Activated CD4-positive, alpha-beta T cell treated with anti-CD3 and anti-CD28 coated beads for 36 hours (primary cell): ENCODE results near the gene DDR1. TPM values are rescaled to one million over a fixed set of nuclear protein-coding genes. Genes with fewer than 3 reads are reported as not detected.

Experiments used
- ATAC-seq: fragments of 200-7000 bp; cut with Tn5 transposase; one replicate; pipeline ENCODE4 v1.10.0; 2021; ENCODE audit warnings: mild to moderate bottlenecking, moderate library complexity
- CTCF ChIA-PET: fragments of 350-600 bp; sonication (Branson Sonifier 250); formaldehyde crosslinking; loops from one replicate; lab custom pipeline; 2021; ENCODE audit warnings: antibody characterized with exemption; lab: Charles Lee
- POLR2A ChIA-PET: fragments of 350-600 bp; sonication (Branson Sonifier 250); formaldehyde crosslinking; loops from one replicate; lab custom pipeline; 2021; ENCODE audit warnings: antibody characterized with exemption, inconsistent platforms; lab: Charles Lee
- DNase-seq: peaks from one replicate; pipeline ENCODE4 v3.0.0-alpha.2; 2020
- H3K27ac Mint-ChIP-seq: one replicate; pipeline ENCODE4 v1.8.0; 2021; ENCODE audit warnings: mixed read lengths
- H3K27me3 Mint-ChIP-seq: one replicate; pipeline ENCODE4 v1.8.0; 2021; ENCODE audit warnings: mixed read lengths
- H3K36me3 Mint-ChIP-seq: one replicate; pipeline ENCODE4 v1.8.0; 2021; ENCODE audit warnings: low read depth, mixed read lengths
- H3K4me1 Mint-ChIP-seq: one replicate; pipeline ENCODE4 v1.8.0; 2021; ENCODE audit warnings: mixed read lengths
- H3K4me3 Mint-ChIP-seq: one replicate; pipeline ENCODE4 v1.8.0; 2021; ENCODE audit warnings: mild to moderate bottlenecking, moderate library complexity, mixed read lengths
- H3K9me3 Mint-ChIP-seq: one replicate; pipeline ENCODE4 v1.8.0; 2021; ENCODE audit warnings: low read depth, mixed read lengths
- intact Hi-C, 2 experiments: fragments of 100-400 bp; cut with DNase I in 1 of 2; cut with micrococcal nuclease in 1 of 2; formaldehyde crosslinking; loops; one replicate each; pipeline versions ENCODE4 v1.14.2 to v1.15.1; 2022 to 2024; cut with DNase I, micrococcal nuclease
- microRNA-seq: library from miRNA; unstranded; fragments of <30 nt; microRNA quantifications from one replicate; pipeline ENCODE4 v1.2.0, GENCODE V29; 2021; ENCODE audit warnings: borderline replicate concordance
- total RNA-seq, 2 experiments: library from RNA; stranded (reverse); gene quantifications; one replicate each; pipeline ENCODE4 v1.2.3, GENCODE V29; 2021

The DDR1 gene
- total RNA-seq, 2 experiments from 2014 or later = 9.5 to 12.6 TPM

GRCh38 chr6:30939473-30939872, 55.2 kb downstream of the DDR1 start:
- CTCF ChIA-PET = interaction anchor here (1.5 kb wide), 1 partner anchor 9 kb away, joined by 3 read pairs; no protein-coding TSS in a partner anchor
- Mint-ChIP-seq H3K4me3 (no peak overlapping the region), H3K4me1 (no peaks in the 10 kb centered on the region), H3K9me3 (no peaks in the 10 kb centered on the region), H3K27me3 (peaks cover 19% of the 10 kb centered on the region), H3K36me3 (no peaks in the 10 kb centered on the region), H3K27ac (no peak overlapping the region)
- no peak for DNase-seq
- intact Hi-C loops = no loop called here
- POLR2A ChIA-PET = no interaction called here
- ATAC-seq = no peak

- ATAC-seq (no peak), DNase-seq (no peak)
- H3K9me3 Mint-ChIP-seq = no peaks in the 10 kb centered on the region
- H3K27ac Mint-ChIP-seq = no peak within 1 kb of the TSS
- peaks cover 24% of the 10 kb centered on the region for H3K27me3 Mint-ChIP-seq
- intact Hi-C loops = no loop called here
- no peak within 1 kb of the TSS for H3K4me3 Mint-ChIP-seq
- ChIA-PET POLR2A (no interaction called here), CTCF (interaction anchor here (1.5 kb wide), 1 partner anchor 8 kb away, joined by 3 read pairs; no protein-coding TSS in a partner anchor)
- H3K4me1 Mint-ChIP-seq = no peaks in the 10 kb centered on the region
- H3K36me3 Mint-ChIP-seq = no peaks in the 10 kb centered on the region
Observed at GRCh38 chr6:30940361-30940986, 56.2 kb downstream of the DDR1 start, which contains the start of gene MUCL3. TSS of gene MUCL3 (plus strand) at chr6:30940973. CDS start at chr6:30941000, 27 bp downstream.

GRCh38 chr6:30942338-30943060, 58.2 kb downstream of the DDR1 start:
- ChIA-PET POLR2A (no interaction called here), CTCF (interaction anchor here (0.6 to 1.9 kb wide), 3 partner anchors 27 to 137 kb away, joined by 3 to 5 read pairs (median 3); no protein-coding TSS in a partner anchor)
- Mint-ChIP-seq H3K4me3 (no peak overlapping the region), H3K36me3 (no peaks in the 10 kb centered on the region), H3K27me3 (peaks cover 26% of the 10 kb centered on the region), H3K9me3 (no peaks in the 10 kb centered on the region), H3K4me1 (no peaks in the 10 kb centered on the region), H3K27ac (no peak overlapping the region)
- intact Hi-C loops = no loop called here
- DNase-seq (peak; percentile 29), ATAC-seq (no peak)

- CTCF ChIA-PET = interaction anchor here (0.6 to 0.9 kb wide), 2 partner anchors 29 to 128 kb away, joined by 3 read pairs; no protein-coding TSS in a partner anchor
- ATAC-seq (no peak), DNase-seq (no peak)
- Mint-ChIP-seq H3K27me3 (peaks cover 39% of the 10 kb centered on the region), H3K9me3 (no peaks in the 10 kb centered on the region), H3K27ac (no peak overlapping the region), H3K4me3 (no peak overlapping the region), H3K36me3 (no peaks in the 10 kb centered on the region), H3K4me1 (no peaks in the 10 kb centered on the region)
- POLR2A ChIA-PET = no interaction called here
- intact Hi-C loops = no loop called here
Observed at GRCh38 chr6:30944051-30944450, 59.7 kb downstream of the DDR1 start.

GRCh38 chr6:30945281-30945680, 61.0 kb downstream of the DDR1 start:
- peaks cover 48% of the 10 kb centered on the region for H3K27me3 Mint-ChIP-seq
- no peaks in the 10 kb centered on the region for H3K9me3 Mint-ChIP-seq
- ATAC-seq = no peak
- H3K36me3 Mint-ChIP-seq = no peaks in the 10 kb centered on the region
- H3K27ac Mint-ChIP-seq = no peak overlapping the region
- no peak for DNase-seq
- intact Hi-C loops = no loop called here
- no peak overlapping the region for H3K4me3 Mint-ChIP-seq
- ChIA-PET CTCF (interaction anchor here (0.9 kb wide), 1 partner anchor 30 kb away, joined by 3 read pairs; no protein-coding TSS in a partner anchor), POLR2A (no interaction called here)
- no peaks in the 10 kb centered on the region for H3K4me1 Mint-ChIP-seq

- intact Hi-C loops = no loop called here
- POLR2A ChIA-PET = no interaction called here
- H3K4me1 Mint-ChIP-seq = no peaks in the 10 kb centered on the region
- CTCF ChIA-PET = interaction anchor here (1.0 to 2.4 kb wide), 2 partner anchors 140 to 143 kb away, joined by 3 to 6 read pairs; no protein-coding TSS in a partner anchor
- H3K4me3 Mint-ChIP-seq = no peak overlapping the region
- no peaks in the 10 kb centered on the region for H3K9me3 Mint-ChIP-seq
- ATAC-seq (no peak), DNase-seq (no peak)
- no peak overlapping the region for H3K27ac Mint-ChIP-seq
- H3K27me3 Mint-ChIP-seq = peaks cover 47% of the 10 kb centered on the region
- H3K36me3 Mint-ChIP-seq = no peaks in the 10 kb centered on the region
Observed at GRCh38 chr6:30947231-30947630, 62.9 kb downstream of the DDR1 start.

GRCh38 chr6:30948811-30949210, 64.5 kb downstream of the DDR1 start:
- Mint-ChIP-seq H3K4me3 (no peak overlapping the region), H3K27ac (no peak overlapping the region), H3K27me3 (peaks cover 46% of the 10 kb centered on the region), H3K4me1 (no peaks in the 10 kb centered on the region), H3K9me3 (no peaks in the 10 kb centered on the region), H3K36me3 (no peaks in the 10 kb centered on the region)
- no peak for ATAC-seq
- DNase-seq = no peak
- intact Hi-C loops = no loop called here
- POLR2A ChIA-PET = no interaction called here
- CTCF ChIA-PET = interaction anchor here (0.7 to 1.5 kb wide), 3 partner anchors 9 to 277 kb away, joined by 3 to 4 read pairs (median 3); partner anchors contain the start of gene MUCL3

Small RNA genes lying within 50 kb of the gene (microRNA-seq; reads per million reads assigned to microRNA genes)
- gene MIR4640 = 1.4 reads per million

Other genes with a start within 250 kb of the DDR1 start
- gene C6orf136, start 237.4 kb upstream of the DDR1 start, total RNA-seq = 10 to 100 TPM; 26.5 to 30.8 TPM
- 10 to 100 TPM; 34.5 to 36.7 TPM for gene DHX16, start 211.5 kb upstream of the DDR1 start, total RNA-seq
- 100 to 1,000 TPM; 145 to 186 TPM for gene PPP1R18, start 197.9 kb upstream of the DDR1 start, total RNA-seq
- 10 to 100 TPM; 25.8 to 36.4 TPM for gene NRM, start 193.5 kb upstream of the DDR1 start, total RNA-seq
- 100 to 1,000 TPM in 1 of 2 experiments, 10 to 100 TPM in 1; 92.0 to 101 TPM for gene MDC1, start 167.2 kb upstream of the DDR1 start, total RNA-seq
- 1,000 to 10,000 TPM; 1,569 to 1,746 TPM for gene TUBB, start 164.2 kb upstream of the DDR1 start, total RNA-seq
- gene FLOT1, start 141.8 kb upstream of the DDR1 start, total RNA-seq = 100 to 1,000 TPM; 155 to 188 TPM
- 100 to 1,000 TPM; 196 to 221 TPM for gene IER3, start 140.0 kb upstream of the DDR1 start, total RNA-seq
- 10 to 100 TPM; 35.9 to 40.9 TPM for gene GTF2H4, start 23.7 kb downstream of the DDR1 start, total RNA-seq
- 10 to 100 TPM; 68.1 to 81.1 TPM for gene VARS2, start 29.7 kb downstream of the DDR1 start, total RNA-seq
- not detected for gene SFTA2, start 47.7 kb downstream of the DDR1 start, total RNA-seq
- gene MUCL3, start 56.5 kb downstream of the DDR1 start, total RNA-seq = not detected
- gene MUC21, start 99.2 kb downstream of the DDR1 start, total RNA-seq = not detected
- not detected for gene MUC22, start 126.0 kb downstream of the DDR1 start, total RNA-seq
- gene C6orf15, start 228.1 kb downstream of the DDR1 start, total RNA-seq = not detected
- gene PSORS1C1, start 230.3 kb downstream of the DDR1 start, total RNA-seq = under 1 TPM; 0.18 to 0.33 TPM
- gene CDSN, start 235.9 kb downstream of the DDR1 start, total RNA-seq = not detected